Type B pancreatic cell (in vitro differentiated cells): ENCODE data around the gene TK2. TPM values are rescaled to one million over a fixed set of nuclear protein-coding genes. Genes with fewer than 3 reads are reported as not detected.

Experiments
- DNase-seq: peaks from one replicate; pipeline ENCODE4 v3.0.0; 2021; ENCODE audit warnings: mixed read lengths; ENCODE audit not compliant: unreplicated experiment; ENCODE audit errors: extremely low spot score
- H3K27ac Mint-ChIP-seq: 2 replicates; pipeline ENCODE4 v1.8.0; 2021; ENCODE audit warnings: mild to moderate bottlenecking, mixed read lengths
- H3K27me3 Mint-ChIP-seq: 2 replicates; pipeline ENCODE4 v1.8.0; 2021; ENCODE audit warnings: mixed read lengths
- H3K36me3 Mint-ChIP-seq: 2 replicates; pipeline ENCODE4 v1.8.0; 2021; ENCODE audit warnings: mixed read lengths
- H3K4me1 Mint-ChIP-seq: one replicate; pipeline ENCODE4 v1.8.0; 2021; ENCODE audit warnings: mixed read lengths; ENCODE audit not compliant: unreplicated experiment
- H3K4me3 Mint-ChIP-seq: 2 replicates; pipeline ENCODE4 v1.8.0; 2021; ENCODE audit warnings: mild to moderate bottlenecking, mixed read lengths
- H3K9me3 Mint-ChIP-seq: 2 replicates; pipeline ENCODE4 v1.8.0; 2021; ENCODE audit warnings: mixed read lengths
- total RNA-seq: library from RNA; stranded (reverse); gene quantifications from 2 replicates; pipeline ENCODE4 v1.2.1, GENCODE V29; 2021; ENCODE audit warnings: low replicate concordance
- TF ChIP-seq, protein P1 (sequence below): fragments of 200-600 bp; sonication (generic); conservative IDR thresholded peaks from 2 replicates; pipeline ENCODE4 v1.5.0; 2021; ENCODE audit warnings: antibody characterized with exemption, mild to moderate bottlenecking

TK2 gene
- total RNA-seq, 1 donor from 2014 or later = 18.4 TPM

DNA sequence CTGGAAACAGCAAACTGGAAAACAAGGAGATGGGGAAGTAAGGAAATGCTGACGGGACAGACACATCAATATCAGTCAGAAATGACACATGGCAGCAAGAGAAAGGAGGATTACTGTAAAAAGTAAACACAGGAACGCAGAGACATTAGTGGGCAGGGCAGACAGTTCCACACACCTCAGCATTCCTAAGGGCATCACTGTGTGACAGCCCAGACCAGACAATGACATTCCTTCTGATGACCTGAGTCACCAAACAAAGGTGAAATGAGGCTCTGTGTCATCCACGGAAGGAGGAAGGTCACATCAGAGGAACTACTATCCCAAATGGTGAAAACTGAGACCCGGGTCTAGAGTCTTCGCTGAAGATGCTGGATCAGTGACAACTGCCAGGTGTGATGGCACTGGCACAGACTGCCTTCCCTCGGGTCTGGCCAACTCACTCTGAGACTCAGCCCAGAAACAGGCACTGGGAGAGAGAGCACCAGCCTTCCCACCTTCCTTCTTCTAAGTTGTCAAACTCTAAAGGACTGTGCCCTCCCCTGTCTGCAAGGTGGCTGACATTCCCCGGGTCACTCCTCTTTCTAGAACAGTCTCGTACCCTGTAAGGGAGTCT, 36.7 kb downstream of the TK2 start:
- DNase-seq = no peak
- Mint-ChIP-seq H3K36me3 (peaks cover 17% of the 10 kb centered on the region), H3K9me3 (no peaks in the 10 kb centered on the region), H3K4me1 (peaks cover 32% of the 10 kb centered on the region), H3K4me3 (peak overlapping the region; percentile 13), H3K27me3 (no peaks in the 10 kb centered on the region), H3K27ac (peak overlapping the region; percentile 73)
- TF ChIP-seq, protein P1, sequence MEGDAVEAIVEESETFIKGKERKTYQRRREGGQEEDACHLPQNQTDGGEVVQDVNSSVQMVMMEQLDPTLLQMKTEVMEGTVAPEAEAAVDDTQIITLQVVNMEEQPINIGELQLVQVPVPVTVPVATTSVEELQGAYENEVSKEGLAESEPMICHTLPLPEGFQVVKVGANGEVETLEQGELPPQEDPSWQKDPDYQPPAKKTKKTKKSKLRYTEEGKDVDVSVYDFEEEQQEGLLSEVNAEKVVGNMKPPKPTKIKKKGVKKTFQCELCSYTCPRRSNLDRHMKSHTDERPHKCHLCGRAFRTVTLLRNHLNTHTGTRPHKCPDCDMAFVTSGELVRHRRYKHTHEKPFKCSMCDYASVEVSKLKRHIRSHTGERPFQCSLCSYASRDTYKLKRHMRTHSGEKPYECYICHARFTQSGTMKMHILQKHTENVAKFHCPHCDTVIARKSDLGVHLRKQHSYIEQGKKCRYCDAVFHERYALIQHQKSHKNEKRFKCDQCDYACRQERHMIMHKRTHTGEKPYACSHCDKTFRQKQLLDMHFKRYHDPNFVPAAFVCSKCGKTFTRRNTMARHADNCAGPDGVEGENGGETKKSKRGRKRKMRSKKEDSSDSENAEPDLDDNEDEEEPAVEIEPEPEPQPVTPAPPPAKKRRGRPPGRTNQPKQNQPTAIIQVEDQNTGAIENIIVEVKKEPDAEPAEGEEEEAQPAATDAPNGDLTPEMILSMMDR = no peak

GRCh38 chr16:66512272-66513110, 37.4 kb downstream of the TK2 start:
- no peaks in the 10 kb centered on the region for H3K27me3 Mint-ChIP-seq
- no peak for DNase-seq
- H3K27ac Mint-ChIP-seq = peak overlapping the region; percentile 73
- no peaks in the 10 kb centered on the region for H3K9me3 Mint-ChIP-seq
- peaks cover 28% of the 10 kb centered on the region for H3K4me1 Mint-ChIP-seq
- TF ChIP-seq, protein P1 = no peak
- H3K4me3 Mint-ChIP-seq = peak overlapping the region; percentile 13
- H3K36me3 Mint-ChIP-seq = peaks cover 24% of the 10 kb centered on the region

DNA sequence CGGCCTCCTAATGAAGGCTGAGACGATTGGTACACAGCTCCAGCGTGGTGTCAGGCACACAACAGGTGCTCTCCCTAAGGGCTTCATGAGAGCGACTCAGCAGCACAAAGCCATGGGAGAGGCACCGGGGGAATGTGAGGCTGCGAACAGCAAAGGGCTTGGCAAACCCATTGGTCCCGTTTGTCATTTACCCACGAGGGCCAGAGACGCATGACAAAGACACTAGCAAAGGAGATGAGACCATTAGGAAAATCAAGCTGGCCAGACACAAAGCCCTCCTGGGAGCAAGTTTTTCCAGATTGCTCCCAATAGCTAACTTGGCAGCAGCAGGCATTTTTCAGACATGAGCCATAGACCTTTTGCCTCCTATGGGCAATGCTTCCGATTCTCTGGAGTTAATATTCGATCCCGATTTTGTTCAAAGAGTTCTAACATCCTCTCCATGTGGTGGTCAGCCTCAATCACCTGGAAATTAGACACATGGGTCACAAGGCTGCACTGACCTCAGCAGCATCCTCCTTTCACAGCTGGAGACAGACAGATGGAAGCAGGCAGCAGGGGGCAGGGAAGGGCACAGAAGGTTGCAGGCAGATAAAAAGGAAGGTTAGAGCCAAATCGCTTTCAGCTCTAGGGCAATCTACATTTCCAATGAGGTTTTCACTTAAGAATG, 38.2 kb downstream of the TK2 start:
- Mint-ChIP-seq H3K27ac (peak overlapping the region; percentile 55), H3K4me3 (peak overlapping the region; percentile 50), H3K27me3 (no peaks in the 10 kb centered on the region), H3K9me3 (no peaks in the 10 kb centered on the region), H3K36me3 (peaks cover 21% of the 10 kb centered on the region), H3K4me1 (peaks cover 20% of the 10 kb centered on the region)
- TF ChIP-seq, protein P1 = no peak
- no peak for DNase-seq

- TF ChIP-seq, protein P1 = no peak
- no peaks in the 10 kb centered on the region for H3K27me3 Mint-ChIP-seq
- peak overlapping the region; percentile 14 for H3K4me3 Mint-ChIP-seq
- DNase-seq = no peak
- peaks cover 17% of the 10 kb centered on the region for H3K36me3 Mint-ChIP-seq
- H3K27ac Mint-ChIP-seq = peak overlapping the region; percentile 56
- no peaks in the 10 kb centered on the region for H3K9me3 Mint-ChIP-seq
- peaks cover 14% of the 10 kb centered on the region for H3K4me1 Mint-ChIP-seq
Observed at GRCh38 chr16:66510711-66511601, 39.0 kb downstream of the TK2 start.

DNA sequence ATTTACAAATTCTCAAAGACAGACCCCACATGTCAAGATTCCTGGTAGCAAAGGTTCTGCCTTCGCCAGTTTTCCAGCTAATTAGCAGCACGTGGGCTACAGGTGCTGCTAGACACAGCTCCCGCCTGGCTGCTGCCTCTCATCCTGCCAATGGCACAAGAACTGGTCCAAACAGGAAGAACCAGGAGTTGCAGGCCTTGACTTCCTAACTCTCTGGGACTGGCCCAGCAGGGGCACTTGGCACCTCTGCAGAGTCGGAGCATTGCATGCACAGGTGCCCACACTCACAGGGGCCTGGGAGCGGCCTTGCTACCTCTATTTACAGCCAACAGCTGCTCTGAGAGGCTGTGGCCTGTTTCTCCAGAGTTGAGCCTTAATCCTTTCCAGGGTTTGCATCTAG, 39.6 kb downstream of the TK2 start:
- TF ChIP-seq, protein P1 = no peak
- Mint-ChIP-seq H3K27ac (peak overlapping the region; percentile 56), H3K27me3 (no peaks in the 10 kb centered on the region), H3K4me3 (no peak overlapping the region), H3K36me3 (peaks cover 16% of the 10 kb centered on the region), H3K4me1 (peaks cover 14% of the 10 kb centered on the region), H3K9me3 (no peaks in the 10 kb centered on the region)
- DNase-seq = no peak
